Activated CD8-positive, alpha-beta memory T cell treated with anti-CD3 and anti-CD28 coated beads for 1 hour (primary cell): ENCODE data around the gene UBASH3B.
"Not testable (repeated sequence)": the region's sequence is repeated elsewhere in the genome, so short reads cannot be mapped to it uniquely, and the experiment has no call there.

Experiments used
- DNase-seq, 2 donors: peaks; one replicate each; pipeline ENCODE4 v3.0.0-alpha.2; 2020; ENCODE audit warnings: low read depth in 1 of 2; ENCODE audit errors: extremely low read depth in 1 of 2

The UBASH3B gene

GRCh38 chr11:122807731-122808477 lies 152.4 kb downstream of the UBASH3B start:
- no peak for DNase-seq

GRCh38 chr11:122808478-122808869 lies 153.0 kb downstream of the UBASH3B start:
- no peak for DNase-seq

GRCh38 chr11:122809866-122810265 lies 154.3 kb downstream of the UBASH3B start:
- no peak for DNase-seq

- DNase-seq = no peak
Measured at GRCh38 chr11:122811721-122812120, 156.2 kb downstream of the UBASH3B start.

GRCh38 chr11:122812638-122813037 lies 157.1 kb downstream of the UBASH3B start:
- no peak for DNase-seq

GRCh38 chr11:122813176-122813893 lies 157.8 kb downstream of the UBASH3B start:
- no peak for DNase-seq

GRCh38 chr11:122813894-122814270 lies 158.4 kb downstream of the UBASH3B start:
- DNase-seq = no peak

- DNase-seq = no peak
Measured at GRCh38 chr11:122814401-122814800, 158.9 kb downstream of the UBASH3B start.

- no peak for DNase-seq
Measured at GRCh38 chr11:122815900-122816299, 160.4 kb downstream of the UBASH3B start.

- DNase-seq = no peak
Measured at GRCh38 chr11:122816761-122817520, 161.4 kb downstream of the UBASH3B start.

GRCh38 chr11:122820158-122820557 lies 164.6 kb downstream of the UBASH3B start:
- no peak for DNase-seq

- no peak for DNase-seq
Measured at GRCh38 chr11:122821169-122821568, 165.6 kb downstream of the UBASH3B start.

- DNase-seq = no peak
Measured at GRCh38 chr11:122822241-122822640, 166.7 kb downstream of the UBASH3B start.

GRCh38 chr11:122823564-122823963 lies 168.0 kb downstream of the UBASH3B start:
- no peak for DNase-seq

- DNase-seq = not testable (repeated sequence)
Measured at GRCh38 chr11:122829371-122829770, 173.8 kb downstream of the UBASH3B start.

GRCh38 chr11:122832297-122832696 lies 176.8 kb downstream of the UBASH3B start:
- DNase-seq = not testable (repeated sequence)

GRCh38 chr11:122832721-122833470 lies 177.4 kb downstream of the UBASH3B start:
- no peak for DNase-seq

GRCh38 chr11:122833846-122834464 lies 178.4 kb downstream of the UBASH3B start:
- DNase-seq = no peak

GRCh38 chr11:122836916-122837315 lies 181.4 kb downstream of the UBASH3B start:
- DNase-seq = no peak

- no peak for DNase-seq
Measured at GRCh38 chr11:122837528-122838346, 182.2 kb downstream of the UBASH3B start.
